ENCODE data around the gene NDRG2.
"Not testable (repeated sequence)": the region's sequence is repeated elsewhere in the genome, so short reads cannot be mapped to it uniquely, and the experiment has no call there.

The NDRG2 gene

GRCh38 chr14:21003788-21004346 is 21.0 kb downstream of the NDRG2 start:
- DNase-seq, result no peak

- no peak for DNase-seq
Observed at GRCh38 chr14:21001218-21001617, 23.6 kb downstream of the NDRG2 start.

GRCh38 chr14:20999591-20999990 is 25.3 kb downstream of the NDRG2 start:
- DNase-seq, result no peak

- no peak for DNase-seq
Observed at GRCh38 chr14:20998674-20999366, 26.0 kb downstream of the NDRG2 start, which contains the start of gene SLC39A2. Gene SLC39A2, plus strand, starts transcription at chr14:20999293. Its CDS starts 154 bp downstream, at chr14:20999447.

- no peak for DNase-seq
Observed at GRCh38 chr14:20998139-20998538, 26.7 kb downstream of the NDRG2 start.

- no peak for DNase-seq
Observed at GRCh38 chr14:20997564-20997963, 27.3 kb downstream of the NDRG2 start.

GRCh38 chr14:20997115-20997514 is 27.7 kb downstream of the NDRG2 start:
- DNase-seq, result no peak

GRCh38 chr14:20996521-20996920 is 28.3 kb downstream of the NDRG2 start:
- no peak for DNase-seq

- DNase-seq, result peak; percentile 91
Observed at GRCh38 chr14:20989787-20990600, 34.9 kb downstream of the NDRG2 start, which contains the start of gene METTL17. Gene METTL17, plus strand, starts transcription at chr14:20989980. Its CDS starts 23 bp downstream, at chr14:20990003.

GRCh38 chr14:20989471-20989786 is 35.4 kb downstream of the NDRG2 start:
- DNase-seq, result no peak

GRCh38 chr14:20988717-20989470 is 36.0 kb downstream of the NDRG2 start:
- no peak for DNase-seq

GRCh38 chr14:20986811-20987210 is 38.0 kb downstream of the NDRG2 start:
- DNase-seq, result no peak

- not testable (repeated sequence) for DNase-seq
Observed at GRCh38 chr14:20985650-20986049, 39.2 kb downstream of the NDRG2 start.

GRCh38 chr14:20982646-20983369 is 42.1 kb downstream of the NDRG2 start:
- DNase-seq, result no peak

GRCh38 chr14:20980906-20981305 is 44.0 kb downstream of the NDRG2 start:
- no peak for DNase-seq

GRCh38 chr14:20978687-20979086 is 46.2 kb downstream of the NDRG2 start:
- DNase-seq, result no peak

- no peak for DNase-seq
Observed at GRCh38 chr14:20976291-20976690, 48.6 kb downstream of the NDRG2 start.

GRCh38 chr14:20973501-20973900 is 51.4 kb downstream of the NDRG2 start:
- no peak for DNase-seq

- DNase-seq, result no peak
Observed at GRCh38 chr14:20971705-20972021, 53.2 kb downstream of the NDRG2 start.

GRCh38 chr14:20970983-20971704 is 53.7 kb downstream of the NDRG2 start:
- DNase-seq, result peak; percentile 81

- no peak for DNase-seq
Observed at GRCh38 chr14:20970647-20970982, 54.2 kb downstream of the NDRG2 start.

- no peak for DNase-seq
Observed at GRCh38 chr14:20969336-20969735, 55.5 kb downstream of the NDRG2 start.

All from stimulated activated CD4-positive, alpha-beta T cell treated with anti-CD3 and anti-CD28 coated beads, Interleukin-1b, Interleukin-23, amount 100 ng/mL, for 48 hours (primary cell).